Chondrocyte (in vitro differentiated cells): ENCODE data around the gene DDR1. TPM values are rescaled to one million over a fixed set of nuclear protein-coding genes. Genes with fewer than 3 reads are reported as not detected.

ENCODE experiments used
- DNase-seq: peaks from one replicate; pipeline ENCODE4 v3.0.0; 2021; ENCODE audit warnings: mixed read lengths, low spot score
- H3K27ac Mint-ChIP-seq: one replicate; pipeline ENCODE4 v1.8.0; 2021; ENCODE audit warnings: mild to moderate bottlenecking, moderate library complexity, mixed read lengths; ENCODE audit not compliant: unreplicated experiment
- H3K27me3 Mint-ChIP-seq: 2 replicates; pipeline ENCODE4 v1.8.0; 2021; ENCODE audit warnings: low read depth, mixed read lengths
- H3K36me3 Mint-ChIP-seq: 2 replicates; pipeline ENCODE4 v1.8.0; 2021; ENCODE audit warnings: low read depth, mixed read lengths
- H3K4me1 Mint-ChIP-seq: 2 replicates; pipeline ENCODE4 v1.8.0; 2021; ENCODE audit warnings: low read depth, mild to moderate bottlenecking, mixed read lengths
- H3K4me3 Mint-ChIP-seq: one replicate; pipeline ENCODE4 v1.8.0; 2021; ENCODE audit warnings: mild to moderate bottlenecking, moderate library complexity, mixed read lengths; ENCODE audit not compliant: unreplicated experiment
- H3K9me3 Mint-ChIP-seq: 2 replicates; pipeline ENCODE4 v1.8.0; 2021; ENCODE audit warnings: low read depth, mixed read lengths
- total RNA-seq: library from RNA; stranded (reverse); gene quantifications from 3 replicates; pipeline ENCODE4 v1.2.1, GENCODE V29; 2021
- TF ChIP-seq, protein P1 (sequence below): fragments of 200-600 bp; sonication (generic); IDR thresholded peaks from 2 replicates; pipeline ENCODE4 v1.5.0; 2021; ENCODE audit warnings: antibody characterized with exemption, mild to moderate bottlenecking, moderate library complexity

Gene DDR1
- total RNA-seq, 1 donor from 2014 or later, result 112 TPM

DNA sequence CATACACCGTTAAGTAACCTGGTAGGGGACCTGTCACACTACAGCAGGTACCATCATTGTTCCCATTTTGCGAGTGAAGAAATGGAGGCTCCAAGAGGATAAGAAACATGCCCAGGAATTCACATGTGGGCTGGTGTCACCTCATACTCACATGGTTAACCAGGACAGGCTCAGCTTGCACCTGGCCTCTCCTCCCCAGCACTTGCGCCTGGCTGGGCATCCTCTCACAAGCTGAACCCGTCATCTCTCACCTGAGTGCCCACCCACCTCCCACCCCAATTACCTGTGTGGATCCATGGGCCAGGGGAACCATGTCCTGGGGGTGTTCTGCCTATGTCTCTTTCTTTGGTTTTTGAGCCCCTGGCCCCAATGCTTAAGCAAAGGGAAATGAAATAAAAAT, 46.2 kb downstream of the DDR1 start:
- H3K9me3 Mint-ChIP-seq, result peaks cover 12% of the 10 kb centered on the region
- no peak overlapping the region for H3K27ac Mint-ChIP-seq
- H3K36me3 Mint-ChIP-seq, result peaks cover 23% of the 10 kb centered on the region
- H3K4me1 Mint-ChIP-seq, result peaks cover 10% of the 10 kb centered on the region
- H3K27me3 Mint-ChIP-seq, result no peaks in the 10 kb centered on the region
- TF ChIP-seq, protein P1, sequence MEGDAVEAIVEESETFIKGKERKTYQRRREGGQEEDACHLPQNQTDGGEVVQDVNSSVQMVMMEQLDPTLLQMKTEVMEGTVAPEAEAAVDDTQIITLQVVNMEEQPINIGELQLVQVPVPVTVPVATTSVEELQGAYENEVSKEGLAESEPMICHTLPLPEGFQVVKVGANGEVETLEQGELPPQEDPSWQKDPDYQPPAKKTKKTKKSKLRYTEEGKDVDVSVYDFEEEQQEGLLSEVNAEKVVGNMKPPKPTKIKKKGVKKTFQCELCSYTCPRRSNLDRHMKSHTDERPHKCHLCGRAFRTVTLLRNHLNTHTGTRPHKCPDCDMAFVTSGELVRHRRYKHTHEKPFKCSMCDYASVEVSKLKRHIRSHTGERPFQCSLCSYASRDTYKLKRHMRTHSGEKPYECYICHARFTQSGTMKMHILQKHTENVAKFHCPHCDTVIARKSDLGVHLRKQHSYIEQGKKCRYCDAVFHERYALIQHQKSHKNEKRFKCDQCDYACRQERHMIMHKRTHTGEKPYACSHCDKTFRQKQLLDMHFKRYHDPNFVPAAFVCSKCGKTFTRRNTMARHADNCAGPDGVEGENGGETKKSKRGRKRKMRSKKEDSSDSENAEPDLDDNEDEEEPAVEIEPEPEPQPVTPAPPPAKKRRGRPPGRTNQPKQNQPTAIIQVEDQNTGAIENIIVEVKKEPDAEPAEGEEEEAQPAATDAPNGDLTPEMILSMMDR, result no peak
- H3K4me3 Mint-ChIP-seq, result no peak overlapping the region
- DNase-seq, result no peak

DNA sequence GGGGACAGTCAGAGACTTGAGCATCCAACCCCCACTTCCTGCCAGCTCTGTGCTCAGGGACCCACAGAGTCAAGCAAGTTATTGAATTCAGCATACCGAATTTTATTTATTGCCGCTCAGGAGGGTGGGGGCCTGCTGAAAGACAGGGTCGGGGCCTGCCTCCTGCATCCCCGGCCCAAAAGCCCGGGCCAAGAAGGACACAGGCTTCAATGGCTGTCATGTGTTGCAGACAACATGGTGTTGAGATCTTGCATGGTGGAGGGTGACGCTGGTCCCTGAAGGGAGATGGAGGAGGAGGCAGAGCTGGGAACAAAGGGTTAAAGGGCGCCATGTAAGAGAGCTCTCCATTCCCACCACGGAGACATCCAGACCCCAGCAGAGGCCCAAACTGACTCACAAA, 47.0 kb downstream of the DDR1 start:
- Mint-ChIP-seq H3K36me3 (peaks cover 21% of the 10 kb centered on the region), H3K27ac (no peak overlapping the region), H3K9me3 (peaks cover 12% of the 10 kb centered on the region), H3K4me1 (peaks cover 8% of the 10 kb centered on the region), H3K27me3 (no peaks in the 10 kb centered on the region), H3K4me3 (no peak overlapping the region)
- DNase-seq, result no peak
- TF ChIP-seq, protein P1, result no peak

DNA sequence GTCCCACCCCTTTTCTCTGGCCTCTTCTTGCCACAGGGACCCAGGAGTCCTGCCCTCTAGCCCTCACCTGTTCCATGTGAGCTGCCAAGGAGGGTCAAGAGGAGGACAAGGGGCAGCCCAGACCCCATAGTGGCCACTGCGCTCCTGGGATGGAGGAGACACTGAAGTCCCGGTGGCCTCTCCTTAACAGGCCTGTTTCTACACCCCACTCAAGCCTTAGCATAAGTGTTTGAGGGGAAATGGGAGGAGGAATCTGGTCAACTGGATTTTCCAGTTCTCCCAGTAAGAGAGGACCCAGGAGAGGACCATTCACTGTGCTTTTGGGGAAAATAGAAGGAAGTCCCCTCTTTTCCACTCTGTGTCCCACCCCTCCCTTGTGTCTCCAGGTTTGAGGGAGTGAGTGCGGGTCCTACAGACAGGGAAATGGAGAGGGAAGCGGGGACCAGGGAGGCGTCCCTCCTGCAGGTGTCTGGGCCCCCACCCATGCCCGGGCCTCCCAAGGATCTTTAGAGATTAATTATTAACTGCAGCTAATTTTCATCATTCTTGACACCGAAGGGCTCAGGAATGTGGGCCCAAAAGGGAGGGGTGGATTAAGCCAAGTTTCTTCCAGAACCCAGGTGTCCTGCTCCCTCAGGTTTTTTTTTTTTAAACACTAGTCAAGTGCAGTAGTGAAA, 47.8 kb downstream of the DDR1 start, which contains the start of gene SFTA2:
SFTA2 (minus strand) TSS at position 202 of the 677 bp plus-strand sequence; CDS start at position 128, 74 bp downstream.
- H3K27ac Mint-ChIP-seq, result no peak within 1 kb of the TSS
- peaks cover 3% of the 10 kb centered on the region for H3K27me3 Mint-ChIP-seq
- peaks cover 16% of the 10 kb centered on the region for H3K36me3 Mint-ChIP-seq
- no peaks in the 10 kb centered on the region for H3K4me1 Mint-ChIP-seq
- DNase-seq, result no peak
- TF ChIP-seq, protein P1, result no peak
- H3K9me3 Mint-ChIP-seq, result peaks cover 12% of the 10 kb centered on the region
- no peak within 1 kb of the TSS for H3K4me3 Mint-ChIP-seq

DNA sequence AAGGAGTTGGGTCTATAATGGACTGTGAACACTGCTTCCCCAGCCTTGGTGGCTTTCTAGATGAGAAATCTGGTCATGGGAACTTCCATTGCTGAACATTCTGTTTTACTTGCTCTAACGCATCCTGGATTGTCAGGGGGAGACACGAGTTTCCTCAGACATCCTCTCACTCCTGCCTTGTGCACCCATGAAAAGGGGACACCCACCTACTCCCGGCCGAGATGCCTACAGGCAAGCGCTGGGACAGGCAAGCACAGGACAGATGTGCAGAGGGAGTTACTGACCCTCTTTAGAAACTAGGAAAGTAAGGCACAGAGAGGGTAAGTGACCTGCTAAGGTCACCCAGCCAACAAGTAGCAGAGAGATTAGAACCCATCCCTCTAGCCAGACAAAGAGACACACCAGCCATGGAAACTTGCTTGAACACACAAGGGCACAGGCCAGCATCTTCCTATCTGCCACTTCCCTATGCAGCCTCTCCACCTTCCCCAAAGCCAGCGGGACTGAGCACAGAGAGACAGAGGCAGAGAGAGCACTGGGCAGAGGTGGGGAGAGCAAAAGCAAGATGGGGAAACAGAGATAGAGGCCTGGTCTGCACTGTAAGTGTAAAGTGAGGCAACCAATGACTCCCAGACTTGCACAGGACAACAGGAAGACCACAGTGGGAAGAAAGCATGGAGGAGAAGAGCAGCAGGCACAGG, 48.5 kb downstream of the DDR1 start:
- no peak overlapping the region for H3K4me3 Mint-ChIP-seq
- no peak for DNase-seq
- H3K27me3 Mint-ChIP-seq, result peaks cover 4% of the 10 kb centered on the region
- peaks cover 11% of the 10 kb centered on the region for H3K36me3 Mint-ChIP-seq
- H3K9me3 Mint-ChIP-seq, result peaks cover 12% of the 10 kb centered on the region
- TF ChIP-seq, protein P1, result no peak
- H3K4me1 Mint-ChIP-seq, result no peaks in the 10 kb centered on the region
- H3K27ac Mint-ChIP-seq, result no peak overlapping the region

DNA sequence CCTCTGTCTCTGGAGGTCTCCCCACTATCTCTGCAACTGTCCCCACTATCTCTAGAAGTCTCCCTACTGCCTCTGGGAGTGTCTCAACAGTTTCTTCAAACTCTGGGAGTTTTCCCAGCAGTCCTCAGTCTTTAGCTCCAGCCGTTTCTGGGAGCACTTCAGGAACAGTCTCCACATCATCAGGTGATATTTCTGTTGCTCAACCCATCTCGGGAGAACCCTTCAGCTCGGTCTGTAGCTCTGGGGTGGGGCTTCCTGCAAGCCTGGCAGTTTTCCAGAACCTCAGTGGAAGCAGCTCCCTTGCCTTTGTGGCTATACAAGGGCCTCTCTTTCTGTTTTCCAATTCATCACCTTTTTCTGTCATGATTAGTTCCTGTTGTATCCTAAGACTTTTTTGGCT, 50.7 kb downstream of the DDR1 start:
- no peaks in the 10 kb centered on the region for H3K4me1 Mint-ChIP-seq
- H3K27ac Mint-ChIP-seq, result no peak overlapping the region
- DNase-seq, result no peak
- TF ChIP-seq, protein P1, result no peak
- H3K36me3 Mint-ChIP-seq, result no peaks in the 10 kb centered on the region
- H3K9me3 Mint-ChIP-seq, result no peaks in the 10 kb centered on the region
- peaks cover 5% of the 10 kb centered on the region for H3K27me3 Mint-ChIP-seq
- no peak overlapping the region for H3K4me3 Mint-ChIP-seq
